Subcutaneous adipose tissue (tissue), 4 donors: ENCODE measurements around the gene ROPN1L. TPM values are rescaled to one million over a fixed set of nuclear protein-coding genes. Genes with fewer than 3 reads are reported as not detected.

Experiments
- CTCF ChIP-seq: fragments of 450-650 bp; IDR thresholded peaks from one replicate; pipeline ENCODE4 v1.5.1; 2016; ENCODE audit warnings: low read depth, mild to moderate bottlenecking, control low read depth, antibody characterized with exemption, moderate library complexity
- total RNA-seq, 4 donors: library from RNA; depleted of rRNA; stranded (reverse); fragments of >200 nt; gene quantifications; one replicate each; pipeline ENCODE4 v1.1.0, GENCODE V29; 2016

The ROPN1L gene
- total RNA-seq, 4 donors from 2014 or later = 1.1 TPM; not detected in 3

GRCh38 chr5:10475931-10476676, 34.4 kb downstream of the ROPN1L start:
- no peak for TF ChIP-seq CTCF

- TF ChIP-seq CTCF = no peak
Measured at GRCh38 chr5:10476878-10477277, 35.2 kb downstream of the ROPN1L start.

GRCh38 chr5:10477943-10478342, 36.3 kb downstream of the ROPN1L start:
- no peak for TF ChIP-seq CTCF

- TF ChIP-seq CTCF = no peak
Measured at GRCh38 chr5:10478436-10478835, 36.8 kb downstream of the ROPN1L start.

DNA sequence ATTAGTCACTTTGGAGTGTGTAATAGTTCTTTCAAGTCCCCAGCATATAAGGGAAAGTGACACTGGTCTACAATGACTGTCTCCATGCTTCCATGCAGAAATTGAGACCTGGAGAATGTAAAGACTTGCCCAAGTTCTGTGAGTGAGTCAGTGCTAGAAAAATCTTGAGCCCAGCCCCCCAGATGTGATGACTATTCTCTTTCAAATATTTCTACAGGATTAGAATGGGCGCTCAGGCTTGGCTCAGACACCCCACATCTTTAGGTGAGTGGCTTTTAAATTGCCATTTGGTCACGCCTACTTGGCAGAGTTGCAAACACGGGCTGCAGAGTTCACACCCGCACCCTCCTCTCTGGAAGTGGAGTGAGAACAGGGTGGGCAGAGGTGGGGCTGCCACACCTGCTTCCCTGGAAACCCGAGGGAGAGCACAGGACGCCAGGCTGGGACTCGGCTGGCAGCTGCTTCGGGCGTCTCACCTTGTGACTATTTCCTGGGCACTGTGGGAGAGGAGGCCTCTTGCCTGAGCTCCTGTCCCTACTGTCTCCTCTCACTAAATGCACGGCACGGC, 37.6 kb downstream of the ROPN1L start:
- TF ChIP-seq CTCF = no peak

- no peak for TF ChIP-seq CTCF
Measured at GRCh38 chr5:10480237-10480985, 38.7 kb downstream of the ROPN1L start.
